Measurements from ENCODE around the gene HDGFL3. TPM values are rescaled to one million over a fixed set of nuclear protein-coding genes. Genes with fewer than 3 reads are reported as not detected.

Gene HDGFL3
- total and polyA plus RNA-seq, 2 donors (not counting 3 experiments of a cell fraction or from before 2014, with no cell fraction given) = 20.2 to 155 TPM

GRCh38 chr15:83249030-83249343 is 41.4 kb upstream of the HDGFL3 start:
- Histone ChIP-seq H3K79me2 (ENCODE audit: control insufficient read depth, insufficient read depth, low read length) (no peaks in the 10 kb centered on the region), H3K9me3 (replicated peaks; ENCODE audit: control insufficient read depth, insufficient read depth, low read length) (no peaks in the 10 kb centered on the region), H2AFZ (ENCODE audit: low read depth, low read length) (no peak overlapping the region), H3K4me2 (ENCODE audit: insufficient read depth, low read length) (no peak overlapping the region), H3K36me3 (ENCODE audit: control insufficient read depth in 2 of 2, extremely low read depth in 1 of 2, insufficient read depth in 2 of 2, low read length in 2 of 2) (no peaks in the 10 kb centered on the region), H3K4me1 (ENCODE audit: control insufficient read depth, extremely low read depth, insufficient read depth, low read length) (no peaks in the 10 kb centered on the region), H3K4me3 (replicated peaks in 1 of 3; ENCODE audit: insufficient read depth in 1 of 3, low read depth in 1 of 3, low read length in 3 of 3) (no peak overlapping the region), H3K9me1 (replicated peaks; ENCODE audit: control insufficient read depth, extremely low read depth, insufficient read depth, low read length) (no peaks in the 10 kb centered on the region), H4K20me1 (replicated peaks; ENCODE audit: control insufficient read depth, extremely low read depth, insufficient read depth, low read length) (no peaks in the 10 kb centered on the region), H3K27me3 (ENCODE audit: control insufficient read depth in 2 of 2, insufficient read depth in 2 of 2, low read length in 2 of 2) (peaks cover 8 to 16% of the 10 kb centered on the region in 2 experiments), H3K27ac (ENCODE audit: insufficient read depth, low read depth, low read length) (no peak overlapping the region), H3K9ac (replicated peaks; ENCODE audit: extremely low read depth, insufficient read depth, low read length) (no peak overlapping the region)
- no peak for DNase-seq (ENCODE audit: low read depth, low spot score)
- intact Hi-C loops (cut with micrococcal nuclease) = no loop called here
- FAIRE-seq = no peak
- BruUV-seq (replicated peaks) = no TSS peak
- ChIA-PET CTCF (interaction anchor here (0.6 to 7.4 kb wide), 60 partner anchors 9 to 322 kb away, joined by 3 to 436 read pairs (median 6); partner anchors contain the start of genes BNC1, C15orf40, HDGFL3 and SH3GL3), POLR2A (interaction anchor here (0.6 kb wide), 1 partner anchor 40 kb away, joined by 9 read pairs; no protein-coding TSS in a partner anchor)
- TF ChIP-seq CTCF (IDR thresholded peaks at IDR 0.05; ENCODE audit: extremely low read depth in 1 of 2, insufficient read depth in 1 of 2, low read depth in 1 of 2, low read length in 2 of 2) (no peak), EZH2 (IDR thresholded peaks at IDR 0.05; ENCODE audit: borderline replicate concordance, low read depth, low read length, severe bottlenecking) (no peak), JUN (IDR thresholded peaks at IDR 0.05; ENCODE audit: borderline replicate concordance, insufficient read depth, insufficient read length, low read depth) (no peak), MAX (IDR thresholded peaks at IDR 0.05; ENCODE audit: insufficient read depth, insufficient read length) (no peak), FOS (IDR thresholded peaks at IDR 0.05; ENCODE audit: borderline replicate concordance, insufficient read depth, low read length) (no peak), POLR2AphosphoS5 (IDR thresholded peaks at IDR 0.05; ENCODE audit: insufficient read depth, low read depth, low read length) (no peak), MYC (IDR thresholded peaks at IDR 0.05; ENCODE audit: low read depth, low read length) (no peak), GATA2 (IDR thresholded peaks at IDR 0.05; ENCODE audit: insufficient read depth, insufficient read length, low read depth, low read length) (no peak), POLR2A (IDR thresholded peaks at IDR 0.05; ENCODE audit: low read depth, low read length) (no peak)
- dilution Hi-C loops (cut with MboI; ENCODE audit: extremely low pct_ligation_motif_present, low sequenced_read_pairs) = no loop called here

All from endothelial cell of umbilical vein (primary cell).